H1 (cell line): Measurements from ENCODE around the gene MAS1L. TPM values are rescaled to one million over a fixed set of nuclear protein-coding genes. Genes with fewer than 3 reads are reported as not detected.

Experiments
- CTCF ChIA-PET: fragments of 300-600 bp; sonication (Branson Sonifier 250); formaldehyde crosslinking; loops from one replicate; lab custom pipeline; 2021; ENCODE audit not compliant: partially characterized antibody; lab: Charles Lee
- POLR2A ChIA-PET: fragments of 300-600 bp; sonication (Branson Sonifier 250); formaldehyde crosslinking; loops from one replicate; lab custom pipeline; 2021; ENCODE audit warnings: inconsistent platforms; ENCODE audit not compliant: partially characterized antibody; lab: Charles Lee
- DNase-seq, 2 experiments: peaks; one replicate each; pipeline versions ENCODE4 v3.0.0 to v3.0.0-alpha.2; 2010 to 2022; ENCODE audit warnings: low spot score in 2 of 2, low read depth in 1 of 2, mixed read lengths in 1 of 2
- FAIRE-seq: peaks from 2 replicates; lab custom pipeline; 2011; peaks lifted over from hg19 to GRCh38; lab: Jason Lieb, UNC
- H2AFZ ChIP-seq: 2 replicates; pipeline ENCODE4 v1.8.1; 2012; ENCODE audit warnings: low read length, inconsistent platforms
- H2AK5ac ChIP-seq: 2 replicates; pipeline ENCODE4 v1.6.1; 2013; ENCODE audit warnings: low read depth, low read length
- H2BK120ac ChIP-seq: replicated peaks from 2 replicates; pipeline ENCODE3; 2013; ENCODE audit warnings: low read depth, low read length, inconsistent platforms
- H2BK12ac ChIP-seq: 2 replicates; pipeline ENCODE4 v1.6.1; 2013; ENCODE audit warnings: low read depth, low read length
- H2BK15ac ChIP-seq: 2 replicates; pipeline ENCODE4 v1.6.1; 2013; ENCODE audit warnings: low read length
- H2BK20ac ChIP-seq: 2 replicates; pipeline ENCODE4 v1.6.1; 2013; ENCODE audit warnings: low read length
- H2BK5ac ChIP-seq: 2 replicates; pipeline ENCODE4 v1.6.1; 2013; ENCODE audit warnings: low read depth, low read length
- H3K14ac ChIP-seq: 2 replicates; pipeline ENCODE4 v1.6.1; 2013; ENCODE audit warnings: inconsistent platforms; ENCODE audit not compliant: insufficient read length
- H3K18ac ChIP-seq: 2 replicates; pipeline ENCODE4 v1.6.1; 2013; ENCODE audit warnings: low read length; ENCODE audit errors: extremely low read depth
- H3K23ac ChIP-seq: 2 replicates; pipeline ENCODE4 v1.6.1; 2013; ENCODE audit warnings: inconsistent platforms; ENCODE audit not compliant: insufficient read length
- H3K23me2 ChIP-seq: 2 replicates; pipeline ENCODE4 v1.6.1; 2013; ENCODE audit warnings: low read depth, low read length
- H3K27ac ChIP-seq: 2 replicates; pipeline ENCODE4 v1.6.1; 2011; ENCODE audit warnings: low read depth, low read length, inconsistent platforms
- H3K27me3 ChIP-seq, 4 experiments: replicated peaks in 1 of 4; 1 replicate in 1 of 4; 2 replicates in 3 of 4; pipeline versions ENCODE4 v1.6.1 to v1.8.1; 2011 to 2013; ENCODE audit warnings: low read length in 3 of 4, mild to moderate bottlenecking in 3 of 4, inconsistent platforms in 2 of 4, mixed read lengths in 2 of 4, moderate library complexity in 1 of 4; ENCODE audit not compliant: control insufficient read depth in 3 of 4, insufficient read depth in 3 of 4; ENCODE audit errors: extremely low read depth in 1 of 4
- H3K36me3 ChIP-seq, 4 experiments: 2 replicates each; pipeline versions ENCODE4 v1.6.1 to v1.8.1; 2011 to 2013; ENCODE audit warnings: mild to moderate bottlenecking in 4 of 4, low read length in 3 of 4, moderate library complexity in 2 of 4, control low read depth in 1 of 4, inconsistent platforms in 1 of 4; ENCODE audit not compliant: insufficient read depth in 4 of 4, control insufficient read depth in 2 of 4
- H3K4ac ChIP-seq: replicated peaks from 2 replicates; pipeline ENCODE3; 2013; ENCODE audit warnings: low read length, low read depth, mixed read lengths, inconsistent platforms; ENCODE audit not compliant: insufficient read length
- H3K4me1 ChIP-seq, 4 experiments: replicated peaks in 1 of 4; 1 replicate in 1 of 4; 2 replicates in 3 of 4; pipeline versions ENCODE4 v1.6.1 to v1.8.1; 2011 to 2013; ENCODE audit warnings: low read length in 3 of 4, inconsistent platforms in 2 of 4, mixed read lengths in 1 of 4; ENCODE audit not compliant: insufficient read depth in 4 of 4, control insufficient read depth in 3 of 4
- H3K4me2 ChIP-seq, 2 experiments: 2 replicates each; pipeline versions ENCODE4 v1.6.1 to v1.8.1; 2011 to 2013; ENCODE audit warnings: low read depth in 2 of 2, low read length in 2 of 2, control low read depth in 1 of 2, inconsistent platforms in 1 of 2, mild to moderate bottlenecking in 1 of 2; ENCODE audit not compliant: insufficient read depth in 1 of 2
- H3K4me3 ChIP-seq, 4 experiments: fragments of 200-600, 300-600 bp in 1 of 4; sonication (generic), shearing (Covaris generic), sonication (Bioruptor Twin) in 1 of 4; 2 replicates each; pipeline versions ENCODE4 v1.5.1 to v1.8.1; 2011 to 2016; ENCODE audit warnings: low read length in 4 of 4, low read depth in 3 of 4, control low read depth in 2 of 4, inconsistent platforms in 2 of 4, mild to moderate bottlenecking in 2 of 4, mixed read lengths in 1 of 4, moderate library complexity in 1 of 4; ENCODE audit not compliant: insufficient read depth in 2 of 4; ENCODE audit errors: extremely low read depth in 1 of 4
- H3K56ac ChIP-seq: replicated peaks from 2 replicates; pipeline ENCODE3; 2013; ENCODE audit warnings: low read depth, mild to moderate bottlenecking, mixed read lengths, low read length, inconsistent platforms; ENCODE audit not compliant: insufficient read length
- H3K79me1 ChIP-seq: 2 replicates; pipeline ENCODE4 v1.6.1; 2013; ENCODE audit warnings: low read depth, low read length, control low read depth
- H3K79me2 ChIP-seq, 2 experiments: 2 replicates each; pipeline versions ENCODE4 v1.6.1 to v1.8.1; 2012 to 2013; ENCODE audit warnings: low read length in 2 of 2, mild to moderate bottlenecking in 2 of 2, inconsistent platforms in 1 of 2; ENCODE audit not compliant: insufficient read depth in 2 of 2, control insufficient read depth in 1 of 2
- H3K9ac ChIP-seq, 4 experiments: replicated peaks in 1 of 4; 1 replicate in 1 of 4; 2 replicates in 3 of 4; pipeline versions ENCODE4 v1.6.1 to v1.8.1; 2011 to 2013; ENCODE audit warnings: low read depth in 3 of 4, low read length in 3 of 4, control low read depth in 2 of 4, mild to moderate bottlenecking in 2 of 4, moderate library complexity in 2 of 4, inconsistent platforms in 1 of 4; ENCODE audit errors: extremely low read depth in 1 of 4
- H3K9me3 ChIP-seq, 2 experiments: 2 replicates each; pipeline versions ENCODE4 v1.6.1 to v1.8.1; 2012 to 2013; ENCODE audit warnings: mild to moderate bottlenecking in 2 of 2, moderate library complexity in 2 of 2, control low read depth in 1 of 2, inconsistent platforms in 1 of 2, low read depth in 1 of 2, low read length in 1 of 2, mixed read lengths in 1 of 2; ENCODE audit not compliant: insufficient read depth in 2 of 2
- H4K20me1 ChIP-seq, 2 experiments: replicated peaks in 1 of 2; 2 replicates each; pipeline versions ENCODE3 to v1.8.1; 2011 to 2013; ENCODE audit warnings: inconsistent platforms in 2 of 2, low read length in 2 of 2, mild to moderate bottlenecking in 1 of 2; ENCODE audit not compliant: insufficient read depth in 2 of 2, control insufficient read depth in 1 of 2
- H4K5ac ChIP-seq: 2 replicates; pipeline ENCODE4 v1.6.1; 2013; ENCODE audit warnings: low read length, low read depth, mixed read lengths, inconsistent platforms; ENCODE audit not compliant: insufficient read length
- H4K8ac ChIP-seq: 2 replicates; pipeline ENCODE4 v1.8.0; 2013; ENCODE audit warnings: mild to moderate bottlenecking, moderate library complexity, low read length, inconsistent platforms; ENCODE audit not compliant: insufficient read depth; ENCODE audit errors: extremely low read depth
- H4K91ac ChIP-seq: replicated peaks from 2 replicates; pipeline ENCODE3; 2013; ENCODE audit warnings: low read length, mixed read lengths, inconsistent platforms; ENCODE audit not compliant: insufficient read length
- BACH1 ChIP-seq: IDR thresholded peaks from 2 replicates; pipeline ENCODE4 v1.6.1; 2012; ENCODE audit warnings: low read length, improper control_type of control experiment
- CBX5 ChIP-seq: fragments of 300-800, 300-1000 bp; sonication (generic); IDR thresholded peaks from 2 replicates; pipeline ENCODE4 v1.7.1; 2016; ENCODE audit warnings: antibody characterized with exemption, low read length, low read depth
- EP300 ChIP-seq, 2 experiments: IDR thresholded peaks; 1 replicate in 1 of 2; 2 replicates in 1 of 2; pipeline ENCODE4 v1.6.1; 2011 to 2012; ENCODE audit warnings: low read depth in 2 of 2, low read length in 2 of 2, mild to moderate bottlenecking in 2 of 2, borderline replicate concordance in 1 of 2, inconsistent platforms in 1 of 2, moderate library complexity in 1 of 2
- KDM1A ChIP-seq: fragments of 200-600, 300-600 bp; sonication (generic); IDR thresholded peaks from 2 replicates; pipeline ENCODE4 v1.7.1; 2016; ENCODE audit warnings: mild to moderate bottlenecking, low read length, borderline replicate concordance
- KDM4A ChIP-seq: IDR thresholded peaks from one replicate; pipeline ENCODE4 v1.7.1; 2012; ENCODE audit warnings: low read depth, mild to moderate bottlenecking, moderate library complexity, low read length, inconsistent platforms; ENCODE audit not compliant: severe bottlenecking
- RFX5 ChIP-seq: IDR thresholded peaks from 2 replicates; pipeline ENCODE4 v1.6.1; 2011; ENCODE audit warnings: low read depth, low read length, improper control_type of control experiment, borderline replicate concordance
- SP2 ChIP-seq: IDR thresholded peaks from 2 replicates; pipeline ENCODE4 v1.6.1; 2012; ENCODE audit warnings: mild to moderate bottlenecking, low read length, inconsistent platforms
- SP4 ChIP-seq: IDR thresholded peaks from 2 replicates; pipeline ENCODE4 v1.6.1; 2012; ENCODE audit warnings: low read length, inconsistent platforms
- TAF1 ChIP-seq: IDR thresholded peaks from 2 replicates; pipeline ENCODE4 v1.6.1; 2011; ENCODE audit warnings: mild to moderate bottlenecking, low read depth, low read length
- TEAD4 ChIP-seq: IDR thresholded peaks from 2 replicates; pipeline ENCODE4 v1.6.1; 2012; ENCODE audit warnings: low read depth, low read length, inconsistent platforms, mixed read lengths
- ZNF274 ChIP-seq: IDR thresholded peaks from 2 replicates; pipeline ENCODE4 v1.7.0; 2012; ENCODE audit warnings: low read length, borderline replicate concordance; ENCODE audit errors: extremely low read depth
- WGBS, 2 experiments: shearing (Covaris generic) in 1 of 2; methylation state at CpG; one replicate each; pipeline versions ENCODE4 v1.1.6 to v1.1.7; 2013 to 2015; ENCODE audit warnings: low lambda C conversion rate in 2 of 2, mixed read lengths in 2 of 2, inconsistent platforms in 1 of 2, low coverage in 1 of 2, missing lambda C conversion rate in 1 of 2; ENCODE audit not compliant: insufficient replicate concordance in 2 of 2, insufficient coverage in 1 of 2, insufficient read length in 1 of 2; ENCODE audit errors: extremely low coverage in 1 of 2, missing lambda C conversion rate in 1 of 2; 5-methylcytosine and 5-hydroxymethylcytosine counted together
- polyA plus RNA-seq, 7 experiments: library from polyadenylated mRNA; depleted of rRNA in 3 of 7; stranded (reverse) in 5 of 7; unstranded in 2 of 7; fragments of >200 nt in 5 of 7; fragments of 200-250 nt in 2 of 7; gene quantifications; 1 replicate in 5 of 7; 2 replicates in 1 of 7; 4 replicates in 1 of 7; pipeline versions ENCODE4 v1.2.1 to v1.2.3, GENCODE V29; 2011 to 2013; ENCODE audit warnings: missing spikeins in 2 of 7, mixed read lengths in 2 of 7
- total RNA-seq: library from RNA; stranded (reverse); fragmentation: NEBNext Ultra II Directional; extraction: Animal tissue kit (Norgen Biotek cat#: 25700); gene quantifications from 2 replicates; pipeline ENCODE4 v1.2.1, GENCODE V29; 2021

MAS1L gene
- total and polyA plus RNA-seq, 2 of the 8 experiments (the other 6 are each of a cell fraction or from before 2014, with no cell fraction given) = not detected

GRCh38 chr6:29486577-29486976, 1.2 kb downstream of the MAS1L start:
- 0 out of 2 replicates have a peak overlapping the region, but pooled peaks have one; percentile 7 for H2AFZ ChIP-seq
- H3K23ac ChIP-seq = no peak overlapping the region
- FAIRE-seq (no peak), DNase-seq (no peak)
- H3K27ac ChIP-seq = no peak overlapping the region
- H3K4me3 ChIP-seq = no peak overlapping the region
- no peak overlapping the region for H2BK12ac ChIP-seq
- H3K4ac ChIP-seq = no peak overlapping the region
- no peak overlapping the region for H3K56ac ChIP-seq
- POLR2A ChIA-PET = no interaction called here
- no peak overlapping the region for H2BK5ac ChIP-seq
- TF ChIP-seq TAF1 = no peak
- TF ChIP-seq ZNF274 = no peak
- no peak for TF ChIP-seq SP4
- TF ChIP-seq CBX5 = no peak
- TF ChIP-seq EP300 (IDR thresholded peaks at IDR 0.05; ENCODE audit: borderline replicate concordance in 1 of 2, low read depth in 2 of 2, low read length in 2 of 2) = no peak
- TF ChIP-seq KDM4A = no peak
- TF ChIP-seq KDM1A = no peak
- no peak for TF ChIP-seq BACH1
- TF ChIP-seq RFX5 = no peak
- no peak for TF ChIP-seq TEAD4
- TF ChIP-seq SP2 = no peak
- H3K27me3 ChIP-seq = no peaks in the 10 kb centered on the region
- no peak overlapping the region for H3K14ac ChIP-seq
- H3K36me3 ChIP-seq = no peaks in the 10 kb centered on the region
- no peaks in the 10 kb centered on the region for H3K4me1 ChIP-seq
- no peaks in the 10 kb centered on the region for H4K20me1 ChIP-seq
- no peaks in the 10 kb centered on the region for H3K79me2 ChIP-seq
- no peak overlapping the region for H4K91ac ChIP-seq
- H3K79me1 ChIP-seq = no peaks in the 10 kb centered on the region
- no peaks in the 10 kb centered on the region for H3K23me2 ChIP-seq
- no peak overlapping the region for H3K4me2 ChIP-seq
- H3K9me3 ChIP-seq = no peaks in the 10 kb centered on the region
- no peak overlapping the region for H2BK120ac ChIP-seq
- no peak overlapping the region for H4K8ac ChIP-seq
- H3K9ac ChIP-seq = no peak overlapping the region
- no peak overlapping the region for H4K5ac ChIP-seq
- WGBS, 2 experiments = 83% methylated on average over 4 of the region's 4 CpGs; no CpG with 5 or more reads in 1 of the 2 experiments
- no peak overlapping the region for H2BK20ac ChIP-seq
- H2AK5ac ChIP-seq = no peak overlapping the region
- no peak overlapping the region for H2BK15ac ChIP-seq
- H3K18ac ChIP-seq = no peak overlapping the region
- CTCF ChIA-PET = interaction anchor here (0.5 to 1.3 kb wide), 2 partner anchors 17 to 71 kb away, joined by 3 read pairs; no protein-coding TSS in a partner anchor
